NCI-H146 treated with DMSO at 0.1 percent for 48 hours (cell line): ENCODE results near the gene GSTA4.

Experiments
- DNase-seq: peaks from one replicate; lab custom pipeline; 2025; ENCODE audit not compliant: unreplicated experiment; lab: John Stamatoyannopoulos, UW

GSTA4 gene, protein sequence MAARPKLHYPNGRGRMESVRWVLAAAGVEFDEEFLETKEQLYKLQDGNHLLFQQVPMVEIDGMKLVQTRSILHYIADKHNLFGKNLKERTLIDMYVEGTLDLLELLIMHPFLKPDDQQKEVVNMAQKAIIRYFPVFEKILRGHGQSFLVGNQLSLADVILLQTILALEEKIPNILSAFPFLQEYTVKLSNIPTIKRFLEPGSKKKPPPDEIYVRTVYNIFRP

DNA sequence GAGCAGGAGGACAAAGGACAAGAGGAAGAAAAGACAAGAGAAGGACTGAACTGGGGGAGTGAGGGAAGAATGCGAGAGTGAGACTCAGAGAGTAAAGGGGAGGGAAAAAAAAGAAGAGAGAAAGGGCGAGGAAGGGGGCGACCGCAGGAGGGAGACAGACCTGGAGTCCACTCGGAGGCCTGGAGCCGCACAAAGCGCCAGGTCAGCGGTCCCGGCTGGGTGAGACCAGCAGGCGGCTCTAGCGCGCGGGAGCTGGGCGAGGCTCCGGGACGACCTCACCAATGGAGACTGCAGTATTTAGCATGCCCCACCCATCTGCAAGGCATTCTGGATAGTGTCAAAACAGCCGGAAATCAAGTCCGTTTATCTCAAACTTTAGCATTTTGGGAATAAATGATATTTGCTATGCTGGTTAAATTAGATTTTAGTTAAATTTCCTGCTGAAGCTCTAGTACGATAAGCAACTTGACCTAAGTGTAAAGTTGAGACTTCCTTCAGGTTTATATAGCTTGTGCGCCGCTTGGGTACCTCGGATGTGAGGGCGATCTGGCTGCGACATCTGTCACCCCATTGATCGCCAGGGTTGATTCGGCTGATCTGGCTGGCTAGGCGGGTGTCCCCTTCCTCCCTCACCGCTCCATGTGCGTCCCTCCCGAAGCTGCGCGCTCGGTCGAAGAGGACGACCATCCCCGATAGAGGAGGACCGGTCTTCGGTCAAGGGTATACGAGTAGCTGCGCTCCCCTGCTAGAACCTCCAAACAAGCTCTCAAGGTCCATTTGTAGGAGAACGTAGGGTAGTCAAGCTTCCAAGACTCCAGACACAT, at the start of gene GSTA4:
Gene GSTA4, minus strand, starts transcription at position 196 of the 824 bp plus-strand sequence. CDS start 1,041 bp downstream, outside the sequence.
- DNase-seq: peak; percentile 93

DNA sequence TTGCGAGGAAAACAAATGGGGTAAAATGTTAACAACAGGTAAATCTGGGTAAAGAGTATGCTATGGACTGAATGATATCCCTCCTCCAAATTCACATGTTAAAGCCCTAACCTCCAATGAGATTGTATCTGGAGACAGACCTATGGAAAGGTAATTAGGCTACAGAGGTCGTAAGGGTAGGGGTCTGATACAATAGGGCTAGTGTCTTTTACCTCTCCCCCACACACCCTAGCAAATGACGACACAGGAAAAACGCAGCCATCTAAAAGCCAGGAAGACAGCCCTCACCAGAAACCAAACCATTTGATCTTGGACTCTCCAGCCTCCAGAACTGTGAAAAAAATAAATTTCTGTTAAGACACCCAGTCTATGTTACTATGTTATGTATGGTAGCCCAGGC, 49.5 kb upstream of the GSTA4 start:
- no peak for DNase-seq

DNA sequence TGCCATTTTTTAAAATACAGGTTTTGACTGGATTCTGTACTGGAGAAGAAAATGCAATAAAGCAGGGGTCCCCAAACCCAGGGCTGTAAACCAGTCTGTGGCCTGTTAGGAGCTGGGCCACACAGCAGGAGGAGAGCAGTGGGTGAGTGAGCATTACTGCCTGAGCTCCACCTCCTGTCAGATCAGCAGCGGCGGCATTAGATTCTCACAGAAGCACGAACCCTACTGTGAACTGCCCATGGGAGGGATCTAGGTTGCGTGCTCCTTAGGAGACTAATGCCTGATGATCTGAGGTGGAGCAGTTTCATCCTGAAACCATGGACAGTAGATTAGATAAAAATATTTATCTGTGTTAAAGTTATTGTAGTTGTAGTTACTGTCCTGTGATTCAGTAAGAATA, 49.0 kb upstream of the GSTA4 start:
- DNase-seq: no peak

DNA sequence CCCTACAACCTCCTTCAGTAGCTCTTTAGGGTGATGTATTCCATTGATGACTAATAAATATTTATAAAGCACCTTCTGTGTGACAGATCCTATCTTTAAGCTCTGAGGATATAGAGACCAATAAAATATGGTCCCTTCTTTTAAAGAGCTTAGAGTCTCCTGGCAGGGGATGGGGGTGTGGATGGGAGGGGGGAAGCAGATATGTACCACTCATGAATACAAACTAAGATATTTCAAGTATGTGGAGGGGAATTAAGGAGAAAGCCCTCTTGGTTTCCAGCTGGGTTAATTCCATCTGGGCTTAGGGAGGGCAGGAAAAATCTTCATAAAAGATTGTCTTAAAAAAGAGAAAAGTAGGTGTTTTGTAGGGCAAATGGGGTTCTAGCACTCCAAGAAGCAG, 48.5 kb upstream of the GSTA4 start:
- DNase-seq: no peak

DNA sequence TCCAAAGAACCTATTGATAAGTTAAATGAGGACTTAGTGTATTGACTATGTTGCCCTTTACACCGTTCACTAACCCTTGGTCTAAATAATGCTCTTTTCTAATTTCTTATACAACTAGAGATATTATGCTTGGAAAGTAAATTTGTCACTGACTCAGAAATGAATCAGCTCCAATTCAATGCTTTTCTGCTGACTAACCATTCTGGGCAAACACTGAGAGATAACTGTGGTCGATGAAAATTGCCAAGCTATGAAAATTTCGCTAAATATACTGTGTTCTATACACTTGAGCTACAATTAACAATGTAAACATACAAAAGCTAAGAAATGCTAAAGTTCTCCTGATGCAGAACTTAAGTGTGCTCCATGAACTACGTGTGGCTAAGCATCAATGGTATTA, 47.0 kb upstream of the GSTA4 start:
- DNase-seq: no peak

DNA sequence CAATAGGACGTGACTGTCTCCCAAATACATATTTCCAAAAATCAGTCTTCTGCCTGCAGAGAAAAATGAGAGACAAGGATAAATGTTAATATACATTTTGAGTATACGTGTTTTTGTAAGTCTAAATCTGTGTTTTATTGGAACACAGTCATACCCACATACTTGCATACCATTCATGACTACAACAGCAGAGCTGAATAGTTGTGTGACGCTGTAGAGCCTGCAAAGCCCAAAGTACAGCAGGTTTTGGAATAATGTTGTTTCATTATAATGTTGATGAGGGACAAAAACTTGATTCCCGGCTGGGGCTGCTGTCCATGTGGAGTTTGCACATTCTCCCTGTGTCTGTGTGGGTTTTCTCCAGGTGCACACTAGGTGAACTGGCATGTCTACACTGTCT, 46.3 kb upstream of the GSTA4 start:
- DNase-seq: no peak

DNA sequence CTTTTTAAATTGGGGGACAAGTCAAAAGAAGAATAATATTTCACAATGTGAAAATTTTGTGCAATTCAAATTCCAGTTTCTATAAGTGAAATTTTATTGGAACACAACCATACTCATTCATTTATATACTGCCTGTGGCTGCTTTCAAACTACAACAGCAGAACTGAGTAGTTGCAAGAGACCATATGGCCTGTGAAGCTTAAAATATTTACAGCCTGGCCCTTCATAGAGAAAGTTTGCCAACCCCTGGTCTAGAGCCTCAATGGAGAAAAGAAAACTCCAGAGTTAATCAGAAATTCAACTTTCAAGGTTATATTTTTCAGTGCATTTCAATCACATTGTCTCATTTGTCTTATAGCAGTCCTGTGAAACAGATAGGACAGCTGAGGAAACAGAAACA, 43.5 kb upstream of the GSTA4 start:
- DNase-seq: no peak

DNA sequence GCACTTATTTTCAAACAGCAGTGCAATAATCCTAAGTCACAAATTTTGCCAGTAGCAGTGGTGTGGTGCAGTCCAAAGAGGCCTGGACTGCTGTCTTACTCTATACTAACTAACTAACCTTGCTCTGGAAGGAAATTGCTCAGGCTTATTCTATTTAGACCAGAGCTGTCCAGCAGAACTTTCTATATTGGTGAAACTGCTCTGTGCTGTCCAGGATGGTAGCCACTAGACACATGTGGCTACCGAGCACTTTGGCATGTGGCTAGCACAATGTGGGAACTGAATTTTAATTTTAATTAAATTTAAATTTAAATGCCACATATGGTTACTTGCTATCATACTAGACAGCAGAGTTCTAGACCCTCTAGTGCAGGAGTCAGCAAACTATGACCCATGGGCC, 43.1 kb upstream of the GSTA4 start:
- no peak for DNase-seq

DNA sequence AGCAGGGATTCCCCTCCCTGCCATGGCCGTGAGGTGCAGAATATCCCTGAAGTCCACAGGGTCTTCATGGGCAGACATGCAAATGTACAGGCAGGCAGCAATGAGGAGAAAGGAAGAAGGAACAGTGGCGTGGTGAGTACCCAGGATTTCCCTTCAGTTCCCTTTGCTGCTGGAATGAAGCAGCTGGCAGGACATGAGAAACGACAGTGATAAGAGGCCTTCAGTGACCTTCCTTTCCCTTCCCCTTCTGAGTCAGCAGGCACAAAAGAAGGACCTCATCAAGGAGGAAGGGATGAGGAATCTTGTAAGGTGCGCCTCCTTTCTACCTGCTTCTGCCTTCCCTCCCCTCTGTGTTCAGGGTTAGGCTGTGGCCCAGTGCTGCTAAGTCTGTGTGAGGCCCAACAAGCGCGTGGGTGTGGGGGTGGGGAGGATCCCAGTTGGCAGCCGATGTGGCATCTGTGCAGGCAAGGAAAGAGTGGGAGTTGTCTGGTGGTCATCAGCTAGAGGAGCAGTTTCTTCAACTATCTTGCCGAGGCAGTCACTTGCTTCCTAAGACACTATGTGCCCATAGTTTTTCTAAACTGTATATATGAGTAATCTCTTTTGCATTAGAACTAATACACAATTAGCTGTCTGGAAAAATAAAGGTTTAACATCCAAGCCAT, 40.6 kb upstream of the GSTA4 start:
- no peak for DNase-seq

DNA sequence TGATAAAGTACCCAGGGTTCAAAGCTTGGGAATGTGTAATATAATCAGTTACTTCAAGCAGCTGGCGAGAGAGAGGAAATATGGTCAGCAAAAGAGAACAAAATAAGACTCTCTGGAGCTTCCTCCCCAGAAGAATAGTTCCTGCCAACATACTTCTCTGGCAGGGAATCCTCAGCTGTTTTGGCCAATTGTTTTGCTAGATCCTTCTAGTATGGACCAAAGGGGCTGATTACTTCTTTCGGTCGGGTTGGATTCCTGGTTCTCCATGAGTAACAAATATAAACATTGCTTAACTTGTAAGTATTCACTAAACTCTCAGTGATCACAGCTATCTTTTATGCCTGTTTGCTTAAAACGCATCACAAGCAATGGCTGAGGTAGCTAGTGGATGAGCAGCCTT, 38.7 kb upstream of the GSTA4 start:
- DNase-seq: no peak

DNA sequence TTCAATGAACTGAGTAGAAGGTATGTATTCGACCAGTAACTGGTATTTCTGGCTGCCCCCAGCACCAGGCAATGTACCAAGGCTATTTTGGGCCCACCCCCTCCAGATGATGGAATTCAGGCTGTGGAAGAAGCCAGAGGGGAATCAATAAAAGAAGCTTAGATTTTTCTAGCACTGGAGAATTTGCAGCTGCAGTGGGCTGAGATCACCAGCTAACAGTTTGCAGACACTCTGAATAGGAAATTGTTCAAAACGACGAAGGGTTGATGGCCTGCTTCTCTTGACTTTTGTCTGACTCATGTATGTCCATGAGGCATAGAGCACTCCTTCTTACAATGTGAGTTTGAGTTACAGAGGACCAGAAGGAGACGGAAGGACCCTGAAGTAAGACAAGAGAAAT, 37.8 kb upstream of the GSTA4 start:
- DNase-seq: no peak

DNA sequence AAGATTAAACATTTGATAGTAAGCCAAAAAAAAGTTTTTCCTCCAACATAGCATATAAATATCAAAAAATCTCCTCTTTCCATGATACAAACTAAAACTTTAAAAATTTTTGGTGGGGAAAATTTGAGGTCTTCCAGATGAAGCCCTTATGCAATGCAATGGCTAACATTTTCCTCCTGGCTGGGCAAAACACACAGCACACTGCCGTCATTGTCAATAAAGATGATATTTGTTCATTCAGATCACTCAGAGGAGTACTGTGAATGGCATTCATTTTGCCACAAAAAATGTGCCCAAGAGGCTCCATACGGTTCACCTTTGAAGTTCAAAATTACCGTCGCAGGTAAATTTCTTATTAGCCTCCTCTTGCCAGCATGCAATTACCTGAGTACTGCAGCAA, 36.2 kb upstream of the GSTA4 start:
- DNase-seq: no peak

DNA sequence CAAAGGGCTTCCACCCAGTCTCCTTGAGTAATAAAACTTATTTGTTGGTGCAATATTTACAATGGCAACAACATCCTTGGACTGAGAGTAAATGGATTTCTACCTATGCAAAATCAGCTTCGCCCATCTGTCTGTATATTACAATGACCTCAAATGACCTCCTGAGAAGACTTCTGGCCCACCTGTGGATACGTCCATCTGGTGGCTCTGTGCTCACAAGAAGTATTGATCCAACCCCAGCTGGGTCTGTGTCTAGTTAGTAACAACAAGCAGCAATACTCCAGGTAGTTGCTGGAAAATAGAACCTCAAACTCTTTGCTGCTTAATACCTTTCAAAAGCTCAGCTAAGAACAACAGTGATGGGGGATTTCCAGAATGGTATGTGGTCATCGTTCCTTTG, 34.7 kb upstream of the GSTA4 start:
- peak; percentile 77 for DNase-seq

DNA sequence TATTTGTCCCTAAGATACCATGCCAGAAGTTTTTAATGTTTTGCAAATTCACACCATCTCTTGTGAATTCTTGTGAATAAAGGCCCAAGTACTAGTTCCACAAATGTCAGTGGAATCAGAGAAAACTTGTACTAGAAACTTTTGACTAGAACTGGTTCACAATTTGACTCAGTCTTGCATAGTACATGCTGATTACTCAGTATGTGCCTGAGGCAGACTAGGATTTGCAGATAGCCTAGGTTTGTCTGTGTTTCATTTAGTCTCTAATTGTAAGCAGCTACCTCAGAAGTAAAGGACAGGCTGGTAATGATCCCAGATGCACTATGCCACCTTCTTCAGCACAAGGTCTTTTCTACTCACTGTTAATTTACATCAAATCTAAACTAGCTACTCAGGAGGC, 34.2 kb upstream of the GSTA4 start:
- DNase-seq: no peak

DNA sequence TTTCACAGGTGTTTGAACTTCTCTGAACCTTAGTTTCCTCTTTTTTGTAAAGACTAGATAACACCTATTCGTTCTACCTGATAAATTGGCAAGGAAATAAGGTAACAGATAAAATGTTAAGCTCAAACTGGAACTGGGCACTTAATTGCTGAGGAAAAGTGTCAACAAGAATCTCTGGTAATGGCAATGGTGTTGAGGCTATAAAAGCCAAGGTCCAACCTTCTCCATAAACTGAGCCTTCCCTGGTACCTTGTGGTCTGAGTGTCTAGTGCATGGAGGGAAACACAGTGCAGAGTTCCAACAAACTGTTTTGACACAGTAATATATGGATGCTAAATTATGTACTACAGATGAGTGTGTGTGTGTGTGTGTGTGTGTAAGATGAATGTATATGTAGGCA, 33.4 kb upstream of the GSTA4 start:
- no peak for DNase-seq

DNA sequence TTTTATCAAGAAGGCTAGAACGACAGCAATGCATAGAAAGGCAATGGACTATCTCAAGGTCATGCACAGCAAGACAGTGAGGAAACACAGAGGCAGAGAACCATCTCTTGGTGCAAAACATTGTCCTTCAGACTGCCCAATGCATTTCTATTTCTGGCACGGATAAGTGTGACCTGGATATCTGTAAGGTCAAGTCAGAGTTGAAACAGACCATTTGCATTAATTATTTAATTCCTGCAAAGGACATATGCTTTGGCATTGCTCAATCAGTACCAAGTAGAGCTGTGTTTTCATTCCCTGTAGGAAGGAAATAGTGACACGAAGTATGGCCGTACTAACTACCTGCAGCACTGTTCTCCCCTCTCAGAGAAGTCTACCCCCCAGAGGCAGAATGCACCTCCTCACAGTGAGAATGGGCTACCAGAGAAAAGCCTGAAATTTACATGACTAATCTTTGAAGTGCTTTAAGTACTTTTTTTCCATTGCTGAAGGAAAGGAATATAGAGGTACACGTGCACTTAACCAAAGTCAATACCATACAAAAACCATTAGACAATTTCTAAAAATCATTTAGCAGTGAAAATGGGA, 32.1 kb upstream of the GSTA4 start:
- DNase-seq: no peak

DNA sequence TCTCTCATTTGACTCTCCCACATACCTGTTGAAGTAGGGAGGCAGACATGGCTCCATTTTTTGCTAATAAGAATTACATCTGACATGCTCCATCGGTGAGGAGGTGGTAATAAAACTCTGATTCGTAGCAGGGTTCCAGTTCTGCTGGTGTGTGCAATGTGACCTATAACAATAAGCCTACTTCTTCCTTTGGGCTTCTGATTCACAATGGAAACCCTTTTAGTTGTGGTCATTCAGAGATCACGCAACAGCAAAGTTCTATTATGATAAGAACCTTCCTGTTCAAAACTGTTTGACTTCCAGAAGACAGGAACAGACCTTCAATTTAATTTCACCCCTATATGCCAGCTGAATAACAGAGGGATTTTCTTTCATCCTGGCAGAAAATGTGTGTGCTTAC, 31.4 kb upstream of the GSTA4 start:
- no peak for DNase-seq

DNA sequence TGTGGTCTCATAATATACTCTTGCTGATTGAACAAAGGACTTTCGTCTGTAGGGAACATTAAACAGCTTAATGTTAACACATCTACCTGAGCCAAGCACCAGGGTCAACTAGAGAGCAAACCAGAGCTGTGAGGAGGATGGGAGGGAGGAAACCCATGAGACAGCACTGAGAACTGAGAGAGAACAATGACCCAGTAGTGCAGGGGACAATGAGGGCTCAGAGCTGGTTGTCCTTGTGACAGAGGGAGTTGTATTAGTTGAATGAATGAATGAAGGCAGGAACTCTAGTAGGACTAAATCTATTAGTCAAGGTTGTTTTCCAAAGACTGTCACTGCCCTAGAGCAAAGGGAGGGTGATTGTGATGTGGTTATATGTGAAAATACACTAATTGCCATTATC, 28.2 kb upstream of the GSTA4 start:
- no peak for DNase-seq

DNA sequence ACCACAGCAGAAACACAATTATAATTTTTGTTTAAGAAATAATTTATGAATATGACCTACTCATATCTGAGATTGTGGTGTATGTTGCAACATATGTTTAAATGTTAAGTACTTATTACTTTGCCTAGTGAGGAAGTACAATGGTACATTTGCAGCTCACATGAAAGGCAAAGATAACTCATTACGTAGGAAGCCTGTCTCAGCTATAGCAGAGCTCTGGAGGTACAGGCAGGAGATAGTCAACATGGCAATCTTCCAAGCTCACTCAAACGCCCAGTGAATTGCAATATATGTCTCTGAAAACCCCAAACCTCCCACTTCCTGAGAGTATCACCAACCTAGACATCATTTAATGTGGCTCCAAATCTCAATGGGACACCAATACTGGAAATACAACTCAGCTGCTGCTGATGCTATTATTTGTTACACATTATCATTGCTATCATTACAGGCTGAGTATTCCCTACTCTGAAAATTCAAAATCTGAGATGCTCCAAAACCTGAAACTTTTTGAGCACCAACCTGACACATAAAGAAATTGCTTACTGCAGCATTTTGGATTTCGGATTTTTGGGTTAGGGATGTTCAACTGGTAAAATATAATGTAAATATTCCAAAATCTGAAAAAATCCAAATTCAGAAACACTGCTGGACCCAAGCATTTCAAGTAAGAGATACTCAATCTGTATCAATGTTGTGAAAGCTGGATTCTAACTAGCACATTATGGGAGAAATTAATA, 25.1 kb upstream of the GSTA4 start:
- DNase-seq: no peak

DNA sequence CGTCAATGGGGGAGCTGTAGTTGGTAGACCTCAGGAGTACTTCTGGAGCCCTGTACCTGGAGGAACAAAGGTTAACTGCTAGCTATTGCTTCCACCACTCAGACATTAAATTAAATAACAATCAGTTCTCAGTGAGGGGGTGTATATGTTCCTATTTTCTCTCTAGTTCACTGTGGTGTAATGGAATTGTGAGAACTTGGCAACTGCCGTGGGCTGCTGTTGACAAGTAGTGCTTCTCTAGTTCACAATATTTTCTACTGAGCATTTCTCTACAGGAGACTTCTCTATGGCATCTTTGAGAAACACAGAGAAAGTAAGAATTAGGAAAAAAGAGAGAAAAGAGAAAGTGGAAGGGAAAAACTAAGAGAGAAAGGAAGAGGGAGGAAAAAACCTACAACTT, 23.4 kb upstream of the GSTA4 start:
- DNase-seq: no peak

DNA sequence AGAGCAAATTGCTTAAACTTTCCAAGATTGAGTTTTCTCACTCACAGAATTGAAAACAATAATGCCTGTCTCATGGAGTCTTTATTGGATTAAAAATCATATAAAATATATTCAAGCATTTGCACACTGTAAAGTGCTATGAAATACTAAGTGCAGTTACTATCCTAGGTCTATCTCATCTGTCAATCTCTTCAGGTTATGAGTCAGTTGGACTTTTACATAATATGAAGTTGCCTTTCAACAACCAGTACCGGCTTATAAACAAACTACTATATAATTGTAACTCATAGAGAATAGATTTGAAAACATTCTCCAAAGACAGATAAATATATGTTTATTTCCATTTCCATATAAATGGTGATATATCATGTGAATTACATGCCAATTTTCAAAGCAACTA, 20.4 kb upstream of the GSTA4 start:
- no peak for DNase-seq
